HG03108 (cell line): ENCODE measurements around the gene CTTN.

Source experiments
- ATAC-seq: cut with Tn5 transposase; IDR thresholded peaks from one replicate; pipeline ENCODE4 v1.9.1; 2021; ENCODE audit warnings: moderate library complexity; ENCODE audit not compliant: unreplicated experiment

The CTTN gene

GRCh38 chr11:70472240-70472639 is 73.9 kb downstream of the CTTN start:
- ATAC-seq: no peak

GRCh38 chr11:70473186-70473872 is 75.0 kb downstream of the CTTN start:
- no peak for ATAC-seq

GRCh38 chr11:70473873-70474690 is 75.8 kb downstream of the CTTN start:
- no peak for ATAC-seq

GRCh38 chr11:70474710-70475109 is 76.4 kb downstream of the CTTN start:
- no peak for ATAC-seq

- ATAC-seq: no peak
Observed at GRCh38 chr11:70476669-70477068, 78.3 kb downstream of the CTTN start.

- ATAC-seq: no peak
Observed at GRCh38 chr11:70477176-70477575, 78.8 kb downstream of the CTTN start.

- no peak for ATAC-seq
Observed at GRCh38 chr11:70477609-70478008, 79.3 kb downstream of the CTTN start.

- no peak for ATAC-seq
Observed at GRCh38 chr11:70478166-70478890, 80.0 kb downstream of the CTTN start.

GRCh38 chr11:70480711-70481110 is 82.4 kb downstream of the CTTN start:
- ATAC-seq: no peak

- ATAC-seq: no peak
Observed at GRCh38 chr11:70481625-70482528, 83.5 kb downstream of the CTTN start.

- no peak for ATAC-seq
Observed at GRCh38 chr11:70482529-70482917, 84.2 kb downstream of the CTTN start.

GRCh38 chr11:70483077-70483861 is 84.9 kb downstream of the CTTN start:
- ATAC-seq: no peak

GRCh38 chr11:70483917-70484316 is 85.6 kb downstream of the CTTN start:
- ATAC-seq: no peak

- ATAC-seq: no peak
Observed at GRCh38 chr11:70485326-70486025, 87.1 kb downstream of the CTTN start.

GRCh38 chr11:70486026-70486415 is 87.7 kb downstream of the CTTN start:
- no peak for ATAC-seq
